ENCODE results near the gene RAP1B. TPM values are rescaled to one million over a fixed set of nuclear protein-coding genes. Genes with fewer than 3 reads are reported as not detected.
"Not testable (repeated sequence)": the region's sequence is repeated elsewhere in the genome, so short reads cannot be mapped to it uniquely, and the experiment has no call there.

Gene RAP1B
- total RNA-seq, 4 donors from 2014 or later: 133 to 232 (median 193) TPM

DNA sequence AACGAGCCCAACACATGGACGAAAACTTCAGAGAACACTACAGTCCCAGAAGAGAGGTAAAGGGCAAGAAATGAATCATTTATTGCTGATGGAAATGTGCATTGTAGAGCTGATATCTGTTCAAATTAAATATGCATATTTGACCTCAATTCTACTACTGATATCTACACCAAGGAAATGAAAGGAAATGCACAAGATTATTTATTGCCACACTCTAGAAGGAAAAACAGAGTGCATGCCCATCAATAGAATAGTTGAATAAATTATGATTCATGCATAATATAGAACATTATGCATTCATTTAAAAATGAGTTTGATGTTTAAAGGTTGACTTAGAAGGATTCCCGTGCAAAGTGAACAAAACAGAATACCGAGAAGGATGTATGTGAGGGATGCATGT, 60.5 kb downstream of the RAP1B start:
- no peaks in the 10 kb centered on the region for H3K27me3 ChIP-seq
- no peaks in the 10 kb centered on the region for H3K4me1 ChIP-seq
- intact Hi-C loops (cut with DNase I): no loop called here
- H3K27ac ChIP-seq: no peak overlapping the region
- no peaks in the 10 kb centered on the region for H3K36me3 ChIP-seq
- H3K9me3 ChIP-seq: no peaks in the 10 kb centered on the region
- TF ChIP-seq, protein P1, sequence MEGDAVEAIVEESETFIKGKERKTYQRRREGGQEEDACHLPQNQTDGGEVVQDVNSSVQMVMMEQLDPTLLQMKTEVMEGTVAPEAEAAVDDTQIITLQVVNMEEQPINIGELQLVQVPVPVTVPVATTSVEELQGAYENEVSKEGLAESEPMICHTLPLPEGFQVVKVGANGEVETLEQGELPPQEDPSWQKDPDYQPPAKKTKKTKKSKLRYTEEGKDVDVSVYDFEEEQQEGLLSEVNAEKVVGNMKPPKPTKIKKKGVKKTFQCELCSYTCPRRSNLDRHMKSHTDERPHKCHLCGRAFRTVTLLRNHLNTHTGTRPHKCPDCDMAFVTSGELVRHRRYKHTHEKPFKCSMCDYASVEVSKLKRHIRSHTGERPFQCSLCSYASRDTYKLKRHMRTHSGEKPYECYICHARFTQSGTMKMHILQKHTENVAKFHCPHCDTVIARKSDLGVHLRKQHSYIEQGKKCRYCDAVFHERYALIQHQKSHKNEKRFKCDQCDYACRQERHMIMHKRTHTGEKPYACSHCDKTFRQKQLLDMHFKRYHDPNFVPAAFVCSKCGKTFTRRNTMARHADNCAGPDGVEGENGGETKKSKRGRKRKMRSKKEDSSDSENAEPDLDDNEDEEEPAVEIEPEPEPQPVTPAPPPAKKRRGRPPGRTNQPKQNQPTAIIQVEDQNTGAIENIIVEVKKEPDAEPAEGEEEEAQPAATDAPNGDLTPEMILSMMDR (IDR thresholded peaks at IDR 0.05): no peak
- TF ChIP-seq POLR2A (IDR thresholded peaks at IDR 0.05): no peak
- 81 to 87% methylated on average over 4 of the region's 4 CpGs for WGBS, 2 donors
- DNase-seq: no peak
- H3K4me3 ChIP-seq (replicated peaks in 1 of 3): no peak overlapping the region

GRCh38 chr12:68673788-68674187, 63.1 kb downstream of the RAP1B start:
- no peak for TF ChIP-seq POLR2A (IDR thresholded peaks at IDR 0.05)
- TF ChIP-seq, protein P1 (IDR thresholded peaks at IDR 0.05): no peak
- WGBS, 2 donors: 84 to 88% methylated on average over 4 of the region's 4 CpGs
- H3K27ac ChIP-seq: no peak overlapping the region

DNA sequence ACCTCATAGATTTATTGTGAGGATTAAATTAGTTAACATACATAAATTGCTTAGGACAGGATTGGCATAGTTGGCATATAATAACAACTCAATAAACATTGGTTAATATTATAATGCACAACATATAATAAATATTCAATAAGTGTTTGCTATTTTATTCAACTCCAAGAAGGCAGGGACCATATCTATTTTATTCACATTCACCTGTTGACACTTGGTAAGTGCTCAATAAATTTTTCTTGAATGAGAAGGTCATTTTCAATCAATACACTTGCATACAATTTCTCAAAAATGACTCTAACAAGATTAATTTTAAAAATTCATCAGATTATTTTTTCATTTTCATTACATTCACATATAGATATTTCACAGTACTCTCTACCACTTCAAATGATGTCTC, 63.7 kb downstream of the RAP1B start:
- DNase-seq: no peak
- Histone ChIP-seq H3K27me3 (no peaks in the 10 kb centered on the region), H3K27ac (no peak overlapping the region), H3K4me3 (replicated peaks in 1 of 3) (no peak overlapping the region), H3K4me1 (no peaks in the 10 kb centered on the region), H3K9me3 (no peaks in the 10 kb centered on the region), H3K36me3 (no peaks in the 10 kb centered on the region)
- TF ChIP-seq, protein P1 (IDR thresholded peaks at IDR 0.05): no peak
- TF ChIP-seq POLR2A (IDR thresholded peaks at IDR 0.05): no peak
- intact Hi-C loops (cut with DNase I): no loop called here

More at GRCh38 chr12:68673788-68674187, 63.1 kb downstream of the RAP1B start:
- DNase-seq: no peak
- Histone ChIP-seq H3K36me3 (no peaks in the 10 kb centered on the region), H3K4me1 (no peaks in the 10 kb centered on the region), H3K4me3 (replicated peaks in 1 of 3) (no peak overlapping the region), H3K27me3 (no peaks in the 10 kb centered on the region), H3K9me3 (no peaks in the 10 kb centered on the region)
- intact Hi-C loops (cut with DNase I): no loop called here

DNA sequence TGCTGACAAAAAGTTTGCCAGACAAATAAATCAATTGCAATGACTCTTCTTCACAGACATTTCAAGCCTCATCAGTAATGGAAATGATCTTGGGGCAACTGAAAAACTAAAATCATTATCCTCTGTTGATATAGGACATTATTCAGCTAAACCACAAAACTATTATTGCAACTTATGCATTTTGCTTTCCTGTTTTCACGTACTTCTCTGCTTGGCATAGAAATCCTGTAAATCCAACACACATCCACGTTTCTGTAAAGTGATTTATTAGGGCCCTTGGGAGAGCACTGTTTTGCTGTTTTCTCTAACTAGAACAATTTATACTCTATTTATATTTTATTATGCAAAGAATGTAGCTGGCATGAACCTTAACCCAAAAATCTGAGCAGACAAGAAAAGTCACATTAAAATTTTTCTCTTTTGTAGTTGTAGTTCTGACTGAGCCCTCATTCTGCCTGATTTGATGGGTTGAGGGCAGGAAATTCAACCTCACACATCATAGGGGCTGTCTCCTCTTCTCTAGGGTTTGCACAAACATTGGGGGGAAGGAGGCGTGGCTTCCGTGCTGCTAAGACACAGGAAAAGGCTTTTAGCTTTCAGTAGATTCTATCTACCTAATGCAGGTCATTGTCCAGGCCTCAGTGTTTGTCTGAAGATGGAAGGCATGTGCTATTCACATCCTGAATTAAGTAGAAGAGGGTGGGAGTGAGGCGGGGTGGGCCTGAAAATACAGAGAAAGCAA, 64.6 kb downstream of the RAP1B start:
- Histone ChIP-seq H3K36me3 (no peaks in the 10 kb centered on the region), H3K4me3 (replicated peaks in 1 of 3) (no peak overlapping the region), H3K27me3 (no peaks in the 10 kb centered on the region), H3K9me3 (no peaks in the 10 kb centered on the region), H3K4me1 (no peaks in the 10 kb centered on the region), H3K27ac (no peak overlapping the region)
- WGBS, 2 donors: 39 to 46% methylated on average over 5 of the region's 5 CpGs
- TF ChIP-seq, protein P1 (IDR thresholded peaks at IDR 0.05): no peak
- TF ChIP-seq POLR2A (IDR thresholded peaks at IDR 0.05): no peak
- DNase-seq: peak; percentile 11 to 33
- intact Hi-C loops (cut with DNase I): no loop called here

DNA sequence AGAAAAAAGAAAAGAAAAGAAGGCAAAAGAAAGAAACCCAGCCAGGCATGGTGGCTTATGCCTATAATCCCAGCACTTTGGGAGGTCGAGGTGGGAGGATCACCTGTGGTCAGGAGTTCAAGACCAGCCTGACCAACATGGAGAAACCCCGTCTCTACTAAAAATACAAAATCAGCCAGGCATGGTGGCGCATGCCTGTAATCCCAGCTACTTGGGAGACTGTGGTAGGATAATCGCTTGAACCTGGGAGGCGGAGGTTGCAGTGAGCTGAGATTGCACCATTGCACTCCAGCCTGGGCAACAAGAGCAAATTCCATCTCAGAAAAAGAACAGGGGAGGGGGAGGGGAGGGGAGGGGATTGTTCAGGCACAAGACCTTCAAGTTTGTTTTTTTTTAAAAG, 66.2 kb downstream of the RAP1B start:
- DNase-seq; H3K36me3 ChIP-seq; H3K4me3 ChIP-seq (replicated peaks in 1 of 3); H3K27me3 ChIP-seq; H3K4me1 ChIP-seq; H3K27ac ChIP-seq; H3K9me3 ChIP-seq; intact Hi-C loops (cut with DNase I): not testable (repeated sequence)
- WGBS, 2 donors: 89 to 90% methylated on average over 5 of the region's 5 CpGs

Measured in thyroid gland (tissue), 4 donors.